Liver (tissue), 9 donors: ENCODE results near the gene PPL. TPM values are rescaled to one million over a fixed set of nuclear protein-coding genes. Genes with fewer than 3 reads are reported as not detected.

Source experiments
- DNase-seq: peaks from one replicate; pipeline ENCODE4 v3.0.0-alpha.2; 2017; ENCODE audit warnings: low spot score
- H3K27ac ChIP-seq, 2 donors: one replicate each; pipeline ENCODE4 v1.7.0; 2013; ENCODE audit warnings: inconsistent platforms in 2 of 2, low read length in 2 of 2, control low read depth in 1 of 2, low read depth in 1 of 2, mild to moderate bottlenecking in 1 of 2
- H3K27me3 ChIP-seq, 4 donors: one replicate each; pipeline versions ENCODE4 v1.6.1 to v1.7.0; 2013; ENCODE audit warnings: low read length in 3 of 4, inconsistent platforms in 1 of 4, mild to moderate bottlenecking in 1 of 4, moderate library complexity in 1 of 4; ENCODE audit not compliant: control insufficient read depth in 4 of 4, insufficient read depth in 4 of 4
- H3K36me3 ChIP-seq, 4 donors: one replicate each; pipeline versions ENCODE4 v1.6.1 to v1.7.0; 2013; ENCODE audit warnings: low read length in 3 of 4, mild to moderate bottlenecking in 3 of 4, low read depth in 1 of 4, moderate library complexity in 1 of 4; ENCODE audit not compliant: control insufficient read depth in 4 of 4, insufficient read depth in 3 of 4
- H3K4me1 ChIP-seq, 4 donors: one replicate each; pipeline versions ENCODE4 v1.6.1 to v1.7.0; 2013; ENCODE audit warnings: low read length in 3 of 4, mild to moderate bottlenecking in 3 of 4, moderate library complexity in 1 of 4; ENCODE audit not compliant: control insufficient read depth in 4 of 4, insufficient read depth in 4 of 4
- H3K4me3 ChIP-seq, 3 donors: one replicate each; pipeline versions ENCODE4 v1.6.1 to v1.7.0; 2013; ENCODE audit warnings: low read length in 3 of 3, control low read depth in 1 of 3, low read depth in 1 of 3, mild to moderate bottlenecking in 1 of 3
- H3K9ac ChIP-seq, 2 donors: one replicate each; pipeline ENCODE4 v1.7.0; 2013; ENCODE audit warnings: low read length in 2 of 2, mild to moderate bottlenecking in 2 of 2, moderate library complexity in 2 of 2, control low read depth in 1 of 2, low read depth in 1 of 2
- H3K9me3 ChIP-seq, 4 donors: one replicate each; pipeline versions ENCODE4 v1.6.1 to v1.7.0; 2013; ENCODE audit warnings: low read length in 3 of 4; ENCODE audit not compliant: control insufficient read depth in 4 of 4
- ATF3 ChIP-seq: IDR thresholded peaks from 2 replicates; pipeline ENCODE4 v1.6.1; 2016; ENCODE audit warnings: antibody characterized with exemption
- CTCF ChIP-seq: fragments of 150-350 bp; IDR thresholded peaks from 2 replicates; pipeline ENCODE4 v1.5.1; 2017; ENCODE audit warnings: improper control_type of control experiment, low read depth, low read length; ENCODE audit not compliant: missing input control
- EGR1 ChIP-seq, 2 donors: IDR thresholded peaks; 2 replicates each; pipeline ENCODE4 v1.6.1; 2016 to 2018; ENCODE audit warnings: antibody characterized with exemption in 2 of 2, low read depth in 2 of 2
- FOXA1 ChIP-seq: IDR thresholded peaks from 2 replicates; pipeline ENCODE4 v1.6.1; 2016; ENCODE audit warnings: antibody characterized with exemption
- FOXA2 ChIP-seq: IDR thresholded peaks from 2 replicates; pipeline ENCODE4 v1.6.1; 2016; ENCODE audit warnings: antibody characterized with exemption
- GABPA ChIP-seq, 2 donors: IDR thresholded peaks in 1 of 2; conservative IDR thresholded peaks in 1 of 2; 2 replicates each; pipeline ENCODE4 v1.6.1; 2016; ENCODE audit warnings: antibody characterized with exemption in 2 of 2, mild to moderate bottlenecking in 1 of 2, moderate library complexity in 1 of 2
- HNF4A ChIP-seq, 2 donors: conservative IDR thresholded peaks; 2 replicates each; pipeline ENCODE4 v1.6.1; 2016; ENCODE audit warnings: antibody characterized with exemption in 2 of 2, mild to moderate bottlenecking in 2 of 2
- HNF4G ChIP-seq: IDR thresholded peaks from 2 replicates; pipeline ENCODE4 v1.6.1; 2016; ENCODE audit warnings: antibody characterized with exemption
- JUND ChIP-seq, 2 donors: IDR thresholded peaks; 2 replicates each; pipeline ENCODE4 v1.6.1; 2016; ENCODE audit warnings: antibody characterized with exemption in 2 of 2
- MAX ChIP-seq: IDR thresholded peaks from 2 replicates; pipeline ENCODE4 v1.6.1; 2016; ENCODE audit warnings: antibody characterized with exemption
- NR2F2 ChIP-seq: IDR thresholded peaks from 2 replicates; pipeline ENCODE4 v1.6.1; 2016; ENCODE audit warnings: antibody characterized with exemption
- RAD21 ChIP-seq, 2 donors: IDR thresholded peaks; 2 replicates each; pipeline ENCODE4 v1.6.1; 2016; ENCODE audit warnings: antibody characterized with exemption in 2 of 2, mild to moderate bottlenecking in 2 of 2
- REST ChIP-seq: IDR thresholded peaks from 2 replicates; pipeline ENCODE4 v1.6.1; 2016; ENCODE audit warnings: antibody characterized with exemption, mild to moderate bottlenecking
- RXRA ChIP-seq, 2 donors: IDR thresholded peaks; 2 replicates each; pipeline ENCODE4 v1.6.1; 2017 to 2018; ENCODE audit warnings: antibody characterized with exemption in 2 of 2, mild to moderate bottlenecking in 1 of 2
- SP1 ChIP-seq: IDR thresholded peaks from 2 replicates; pipeline ENCODE4 v1.6.1; 2018; ENCODE audit warnings: antibody characterized with exemption, mild to moderate bottlenecking
- TAF1 ChIP-seq: conservative IDR thresholded peaks from 2 replicates; pipeline ENCODE4 v1.6.1; 2016; ENCODE audit warnings: antibody characterized with exemption, mild to moderate bottlenecking
- YY1 ChIP-seq: IDR thresholded peaks from 2 replicates; pipeline ENCODE4 v1.6.1; 2016; ENCODE audit warnings: antibody characterized with exemption, mild to moderate bottlenecking
- ZBTB33 ChIP-seq: IDR thresholded peaks from 2 replicates; pipeline ENCODE4 v1.6.1; 2016; ENCODE audit warnings: antibody characterized with exemption
- WGBS: extraction: QIAGEN DNeasy Blood & Tissue Kit; methylation state at CpG from one replicate; pipeline ENCODE4 v1.1.7; 2013; 5-methylcytosine and 5-hydroxymethylcytosine counted together
- polyA plus RNA-seq, 2 donors: library from polyadenylated mRNA; stranded (reverse) in 1 of 2; unstranded in 1 of 2; fragments of 200-250 nt in 1 of 2; fragments of >200 nt in 1 of 2; fragmentation: Nextera tagmentation in 1 of 2; extraction: Ambion mirVana in 1 of 2; gene quantifications; one replicate each; pipeline versions ENCODE4 v1.2.1 to v1.2.3, GENCODE V29; 2013 to 2015
- total RNA-seq, 2 donors: library from RNA; depleted of rRNA; stranded (reverse); fragments of >200 nt; gene quantifications; one replicate each; pipeline ENCODE4 v1.2.3, GENCODE V29; 2014
- donor health status: healthy.
- donor health status: healthy.
- donor health status: healthy.
- donor health status: healthy.
- donor health status: healthy.

The PPL gene
- total and polyA plus RNA-seq, 4 donors, result 2.1 to 26.0 (median 6.1) TPM

GRCh38 chr16:4911970-4912386 lies 25.0 kb downstream of the PPL start:
- TF ChIP-seq SP1, result no peak
- TF ChIP-seq CTCF, result no peak
- TF ChIP-seq EGR1 (IDR thresholded peaks at IDR 0.05; ENCODE audit: low read depth in 2 of 2), result no peak
- TF ChIP-seq HNF4G, result no peak
- TF ChIP-seq FOXA1, result no peak
- no peak for TF ChIP-seq REST
- TF ChIP-seq YY1, result no peak
- no peak for TF ChIP-seq RXRA (IDR thresholded peaks at IDR 0.05)
- TF ChIP-seq MAX, result no peak
- TF ChIP-seq RAD21 (IDR thresholded peaks at IDR 0.05), result no peak
- no peak for TF ChIP-seq HNF4A (conservative IDR thresholded peaks at IDR 0.05)
- TF ChIP-seq NR2F2, result no peak
- no peak for TF ChIP-seq TAF1
- no peak for TF ChIP-seq JUND (IDR thresholded peaks at IDR 0.05)
- TF ChIP-seq ZBTB33, result no peak
- no peak for TF ChIP-seq FOXA2
- no peak for TF ChIP-seq GABPA (IDR thresholded peaks at IDR 0.05 in 1 of 2, conservative IDR thresholded peaks at IDR 0.05 in 1 of 2)
- TF ChIP-seq ATF3, result no peak
- Histone ChIP-seq H3K27ac (no peak overlapping the region), H3K36me3 (no peaks in the 10 kb centered on the region), H3K4me3 (no peak overlapping the region), H3K4me1 (peaks cover 4 to 43% (median 28%) of the 10 kb centered on the region in 4 donors), H3K9ac (no peak overlapping the region), H3K27me3 (no peaks in the 10 kb centered on the region), H3K9me3 (no peaks in the 10 kb centered on the region)
- 56% methylated on average over 6 of the region's 6 CpGs for WGBS
- DNase-seq, result no peak
